HepG2 (cell line): ENCODE measurements around the gene SRRM3. TPM values are rescaled to one million over a fixed set of nuclear protein-coding genes. Genes with fewer than 3 reads are reported as not detected.

Source experiments
- ATF7-NPFF ChIP-seq: sonication (generic); formaldehyde crosslinking; IDR thresholded peaks from 2 replicates; pipeline ENCODE4 v1.8.1; 2023; ENCODE audit warnings: mild to moderate bottlenecking, low read depth, missing genetic modification reagents, moderate library complexity
- CEBPG ChIP-seq: IDR thresholded peaks from 2 replicates; pipeline ENCODE4 v1.6.1; 2016
- DPF2 ChIP-seq: sonication (generic); formaldehyde crosslinking; IDR thresholded peaks from 2 replicates; pipeline ENCODE4 v1.4.0; 2020; ENCODE audit warnings: mild to moderate bottlenecking, low read depth, missing genetic modification reagents, borderline replicate concordance
- ERF ChIP-seq: IDR thresholded peaks from 2 replicates; pipeline ENCODE4 v1.6.1; 2018; ENCODE audit warnings: missing biosample characterization, missing genetic modification reagents
- FOSL2 ChIP-seq: sonication (generic); formaldehyde crosslinking; IDR thresholded peaks from 2 replicates; pipeline ENCODE4 v1.4.0; 2020; ENCODE audit warnings: missing genetic modification reagents
- IKZF4 ChIP-seq: sonication (generic); formaldehyde crosslinking; IDR thresholded peaks from 2 replicates; pipeline ENCODE4 v1.5.1; 2020; ENCODE audit warnings: borderline replicate concordance, mild to moderate bottlenecking, low read depth, missing genetic modification reagents; ENCODE audit errors: not compliant biosample characterization
- KDM5B ChIP-seq: sonication (generic); formaldehyde crosslinking; IDR thresholded peaks from 2 replicates; pipeline ENCODE4 v1.4.0; 2020; ENCODE audit warnings: missing genetic modification reagents, mild to moderate bottlenecking, borderline replicate concordance
- RARG ChIP-seq: sonication (generic); formaldehyde crosslinking; IDR thresholded peaks from 2 replicates; pipeline ENCODE4 v1.4.0; 2020; ENCODE audit warnings: low read depth, mild to moderate bottlenecking, missing genetic modification reagents
- RBFOX2 ChIP-seq: fragments of 200-400 bp; formaldehyde crosslinking; IDR thresholded peaks from 2 replicates; pipeline ENCODE4 v1.6.1; 2017; ENCODE audit warnings: low read depth, mild to moderate bottlenecking, low read length
- RBM22 ChIP-seq: fragments of 200-400 bp; formaldehyde crosslinking; optimal IDR thresholded peaks from 2 replicates; pipeline ENCODE3; 2017; ENCODE audit warnings: mild to moderate bottlenecking, low read length, moderate library complexity
- SALL1 ChIP-seq: sonication (generic); formaldehyde crosslinking; IDR thresholded peaks from 2 replicates; pipeline ENCODE4 v1.8.0; 2022; ENCODE audit warnings: mild to moderate bottlenecking, missing genetic modification reagents
- SRY ChIP-seq: sonication (generic); formaldehyde crosslinking; IDR thresholded peaks from 2 replicates; pipeline ENCODE4 v1.8.0; 2022; ENCODE audit warnings: mild to moderate bottlenecking, missing genetic modification reagents
- TCF7 ChIP-seq: sonication (generic); IDR thresholded peaks from 2 replicates; pipeline ENCODE4 v1.6.1; 2016; ENCODE audit warnings: antibody characterized with exemption, low read depth
- ZFP62 ChIP-seq: sonication (generic); formaldehyde crosslinking; IDR thresholded peaks from 2 replicates; pipeline ENCODE4 v1.4.0; 2020; ENCODE audit warnings: missing genetic modification reagents
- ZNF264 ChIP-seq: sonication (generic); formaldehyde crosslinking; IDR thresholded peaks from 2 replicates; pipeline ENCODE4 v1.4.0; 2020; ENCODE audit warnings: missing genetic modification reagents
- ZNF597 ChIP-seq: sonication (generic); formaldehyde crosslinking; IDR thresholded peaks from 2 replicates; pipeline ENCODE4 v1.5.0; 2020; ENCODE audit warnings: missing genetic modification reagents
- ZNF672 ChIP-seq: sonication (generic); formaldehyde crosslinking; IDR thresholded peaks from 2 replicates; pipeline ENCODE4 v1.8.1; 2022; ENCODE audit warnings: missing genetic modification reagents
- polyA plus RNA-seq, 8 experiments: library from polyadenylated mRNA; depleted of rRNA in 3 of 8; stranded (reverse) in 7 of 8; unstranded in 1 of 8; fragments of >200 nt; fragmentation: Illumina TruSeq in 4 of 8; extraction: Trizol in 4 of 8; gene quantifications; 2 replicates each; pipeline versions ENCODE4 v1.2.1 to v1.2.3, GENCODE V29; 2011 to 2016; ENCODE audit warnings: low read depth in 4 of 8, missing spikeins in 1 of 8, mixed read lengths in 1 of 8; ENCODE audit not compliant: insufficient read depth in 1 of 8
- total RNA-seq, 5 experiments: library from RNA; depleted of rRNA; stranded (reverse); fragments of >200 nt; fragmentation: Illumina TruSeq; extraction: Trizol; gene quantifications; 2 replicates each; pipeline ENCODE4 v1.2.3, GENCODE V29; 2016; ENCODE audit warnings: low read depth in 1 of 5
- TF ChIP-seq, protein P1 (sequence below): sonication (generic); formaldehyde crosslinking; IDR thresholded peaks from 2 replicates; pipeline ENCODE4 v1.5.1; 2020; ENCODE audit warnings: mild to moderate bottlenecking, missing genetic modification reagents
- TF ChIP-seq, protein P2 (sequence below): sonication (generic); formaldehyde crosslinking; IDR thresholded peaks from 2 replicates; pipeline ENCODE4 v1.4.0; 2020; ENCODE audit warnings: missing genetic modification reagents
- TF ChIP-seq, protein P3 (sequence below): sonication (generic); IDR thresholded peaks from 2 replicates; pipeline ENCODE4 v1.6.1; 2016; ENCODE audit warnings: low read depth, borderline replicate concordance
- TF ChIP-seq, protein P4 (sequence below): sonication (generic); formaldehyde crosslinking; IDR thresholded peaks from 2 replicates; pipeline ENCODE4 v1.9.0; 2021; ENCODE audit warnings: missing genetic modification reagents, borderline replicate concordance

SRRM3 gene
- total and polyA plus RNA-seq, 2 of the 13 experiments (the other 11 are each of a cell fraction or from before 2014, with no cell fraction given) = 0.13 to 0.54 TPM

DNA sequence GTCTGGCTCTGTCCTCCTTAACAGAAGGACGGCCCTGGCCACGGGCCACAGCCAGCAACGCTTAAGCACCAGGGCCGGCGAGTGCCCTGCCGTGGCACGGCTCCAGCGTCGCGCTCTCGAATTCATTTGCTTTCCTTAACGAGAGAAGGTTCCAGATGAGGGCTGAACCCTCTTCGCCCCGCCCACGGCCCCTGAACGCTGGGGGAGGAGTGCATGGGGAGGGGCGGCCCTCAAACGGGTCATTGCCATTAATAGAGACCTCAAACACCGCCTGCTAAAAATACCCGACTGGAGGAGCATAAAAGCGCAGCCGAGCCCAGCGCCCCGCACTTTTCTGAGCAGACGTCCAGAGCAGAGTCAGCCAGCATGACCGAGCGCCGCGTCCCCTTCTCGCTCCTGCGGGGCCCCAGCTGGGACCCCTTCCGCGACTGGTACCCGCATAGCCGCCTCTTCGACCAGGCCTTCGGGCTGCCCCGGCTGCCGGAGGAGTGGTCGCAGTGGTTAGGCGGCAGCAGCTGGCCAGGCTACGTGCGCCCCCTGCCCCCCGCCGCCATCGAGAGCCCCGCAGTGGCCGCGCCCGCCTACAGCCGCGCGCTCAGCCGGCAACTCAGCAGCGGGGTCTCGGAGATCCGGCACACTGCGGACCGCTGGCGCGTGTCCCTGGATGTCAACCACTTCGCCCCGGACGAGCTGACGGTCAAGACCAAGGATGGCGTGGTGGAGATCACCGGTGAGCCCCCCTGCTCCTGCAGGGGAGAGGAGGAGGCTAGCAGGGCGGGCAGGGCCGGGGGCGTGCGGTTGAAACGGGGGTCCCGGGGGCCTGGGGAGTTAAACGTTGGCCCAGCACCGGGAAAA, 100.9 kb downstream of the SRRM3 start, which contains the start of gene HSPB1 (continued):
- no peak for TF ChIP-seq ZNF597 (CRISPR knock-in tag)
- peak; percentile 16 for TF ChIP-seq IKZF4 (CRISPR knock-in tag)
- TF ChIP-seq SALL1 = peak; percentile 68; the same call in 1 of the 2 replicates
- no peak for TF ChIP-seq RARG (CRISPR knock-in tag)
- TF ChIP-seq DPF2 (CRISPR knock-in tag) = no peak
- peak; percentile 78 for TF ChIP-seq ATF7-NPFF (CRISPR knock-in tag)
- TF ChIP-seq, protein P1, sequence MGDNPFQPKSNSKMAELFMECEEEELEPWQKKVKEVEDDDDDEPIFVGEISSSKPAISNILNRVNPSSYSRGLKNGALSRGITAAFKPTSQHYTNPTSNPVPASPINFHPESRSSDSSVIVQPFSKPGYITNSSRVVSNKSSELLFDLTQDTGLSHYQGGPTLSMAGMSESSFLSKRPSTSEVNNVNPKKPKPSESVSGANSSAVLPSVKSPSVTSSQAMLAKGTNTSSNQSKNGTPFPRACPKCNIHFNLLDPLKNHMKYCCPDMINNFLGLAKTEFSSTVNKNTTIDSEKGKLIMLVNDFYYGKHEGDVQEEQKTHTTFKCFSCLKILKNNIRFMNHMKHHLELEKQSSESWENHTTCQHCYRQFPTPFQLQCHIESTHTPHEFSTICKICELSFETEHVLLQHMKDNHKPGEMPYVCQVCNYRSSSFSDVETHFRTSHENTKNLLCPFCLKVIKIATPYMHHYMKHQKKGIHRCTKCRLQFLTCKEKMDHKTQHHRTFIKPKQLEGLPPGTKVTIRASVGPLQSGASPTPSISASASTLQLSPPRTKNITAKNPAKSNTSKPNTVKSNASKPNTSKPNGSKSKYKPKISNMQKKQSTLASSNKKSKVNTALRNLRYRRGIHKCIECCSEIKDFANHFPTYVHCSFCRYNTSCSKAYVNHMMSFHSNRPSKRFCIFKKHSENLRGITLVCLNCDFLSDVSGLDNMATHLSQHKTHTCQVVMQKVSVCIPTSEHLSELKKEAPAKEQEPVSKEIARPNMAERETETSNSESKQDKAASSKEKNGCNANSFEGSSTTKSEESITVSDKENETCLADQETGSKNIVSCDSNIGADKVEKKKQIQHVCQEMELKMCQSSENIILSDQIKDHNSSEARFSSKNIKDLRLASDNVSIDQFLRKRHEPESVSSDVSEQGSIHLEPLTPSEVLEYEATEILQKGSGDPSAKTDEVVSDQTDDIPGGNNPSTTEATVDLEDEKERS (CRISPR knock-in tag) = 0 out of 2 replicates have a peak, but pooled peaks have one; percentile 15
- no peak for TF ChIP-seq ERF (CRISPR knock-in tag)
- TF ChIP-seq ZFP62 (CRISPR knock-in tag) = no peak
- TF ChIP-seq, protein P2, sequence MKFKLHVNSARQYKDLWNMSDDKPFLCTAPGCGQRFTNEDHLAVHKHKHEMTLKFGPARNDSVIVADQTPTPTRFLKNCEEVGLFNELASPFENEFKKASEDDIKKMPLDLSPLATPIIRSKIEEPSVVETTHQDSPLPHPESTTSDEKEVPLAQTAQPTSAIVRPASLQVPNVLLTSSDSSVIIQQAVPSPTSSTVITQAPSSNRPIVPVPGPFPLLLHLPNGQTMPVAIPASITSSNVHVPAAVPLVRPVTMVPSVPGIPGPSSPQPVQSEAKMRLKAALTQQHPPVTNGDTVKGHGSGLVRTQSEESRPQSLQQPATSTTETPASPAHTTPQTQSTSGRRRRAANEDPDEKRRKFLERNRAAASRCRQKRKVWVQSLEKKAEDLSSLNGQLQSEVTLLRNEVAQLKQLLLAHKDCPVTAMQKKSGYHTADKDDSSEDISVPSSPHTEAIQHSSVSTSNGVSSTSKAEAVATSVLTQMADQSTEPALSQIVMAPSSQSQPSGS (CRISPR knock-in tag) = no peak
- TF ChIP-seq, protein P3, sequence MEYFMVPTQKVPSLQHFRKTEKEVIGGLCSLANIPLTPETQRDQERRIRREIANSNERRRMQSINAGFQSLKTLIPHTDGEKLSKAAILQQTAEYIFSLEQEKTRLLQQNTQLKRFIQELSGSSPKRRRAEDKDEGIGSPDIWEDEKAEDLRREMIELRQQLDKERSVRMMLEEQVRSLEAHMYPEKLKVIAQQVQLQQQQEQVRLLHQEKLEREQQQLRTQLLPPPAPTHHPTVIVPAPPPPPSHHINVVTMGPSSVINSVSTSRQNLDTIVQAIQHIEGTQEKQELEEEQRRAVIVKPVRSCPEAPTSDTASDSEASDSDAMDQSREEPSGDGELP = no peak
- TF ChIP-seq FOSL2 = peak; percentile 40; the same call in 1 of the 2 replicates
- no peak for TF ChIP-seq CEBPG (CRISPR knock-in tag)
- TF ChIP-seq KDM5B (CRISPR knock-in tag) = peak; percentile 66; the same call in 1 of the 2 replicates
- TF ChIP-seq ZNF672 (CRISPR knock-in tag) = no peak
- TF ChIP-seq TCF7 = no peak
- TF ChIP-seq ZNF264 (CRISPR knock-in tag) = no peak
- peak; percentile 78 for TF ChIP-seq RBFOX2
- TF ChIP-seq SRY (CRISPR knock-in tag) = 0 out of 2 replicates have a peak, but pooled peaks have one; percentile 50
- no peak for TF ChIP-seq RBM22
- TF ChIP-seq, protein P4, sequence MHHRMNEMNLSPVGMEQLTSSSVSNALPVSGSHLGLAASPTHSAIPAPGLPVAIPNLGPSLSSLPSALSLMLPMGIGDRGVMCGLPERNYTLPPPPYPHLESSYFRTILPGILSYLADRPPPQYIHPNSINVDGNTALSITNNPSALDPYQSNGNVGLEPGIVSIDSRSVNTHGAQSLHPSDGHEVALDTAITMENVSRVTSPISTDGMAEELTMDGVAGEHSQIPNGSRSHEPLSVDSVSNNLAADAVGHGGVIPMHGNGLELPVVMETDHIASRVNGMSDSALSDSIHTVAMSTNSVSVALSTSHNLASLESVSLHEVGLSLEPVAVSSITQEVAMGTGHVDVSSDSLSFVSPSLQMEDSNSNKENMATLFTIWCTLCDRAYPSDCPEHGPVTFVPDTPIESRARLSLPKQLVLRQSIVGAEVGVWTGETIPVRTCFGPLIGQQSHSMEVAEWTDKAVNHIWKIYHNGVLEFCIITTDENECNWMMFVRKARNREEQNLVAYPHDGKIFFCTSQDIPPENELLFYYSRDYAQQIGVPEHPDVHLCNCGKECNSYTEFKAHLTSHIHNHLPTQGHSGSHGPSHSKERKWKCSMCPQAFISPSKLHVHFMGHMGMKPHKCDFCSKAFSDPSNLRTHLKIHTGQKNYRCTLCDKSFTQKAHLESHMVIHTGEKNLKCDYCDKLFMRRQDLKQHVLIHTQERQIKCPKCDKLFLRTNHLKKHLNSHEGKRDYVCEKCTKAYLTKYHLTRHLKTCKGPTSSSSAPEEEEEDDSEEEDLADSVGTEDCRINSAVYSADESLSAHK (CRISPR knock-in tag) = no peak
